ENCODE data around the gene IGF2. TPM values are rescaled to one million over a fixed set of nuclear protein-coding genes. Genes with fewer than 3 reads are reported as not detected.
"Not testable (repeated sequence)": the region's sequence is repeated elsewhere in the genome, so short reads cannot be mapped to it uniquely, and the experiment has no call there.

Gene IGF2, protein sequence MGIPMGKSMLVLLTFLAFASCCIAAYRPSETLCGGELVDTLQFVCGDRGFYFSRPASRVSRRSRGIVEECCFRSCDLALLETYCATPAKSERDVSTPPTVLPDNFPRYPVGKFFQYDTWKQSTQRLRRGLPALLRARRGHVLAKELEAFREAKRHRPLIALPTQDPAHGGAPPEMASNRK
- under 1 TPM; 0.06 to 0.08 TPM for total RNA-seq

- peaks cover 26% of the 10 kb centered on the region for H3K4me1 Mint-ChIP-seq
Measured at GRCh38 chr11:2139123-2139521, at the start of gene IGF2. Gene IGF2, minus strand, starts transcription at chr11:2139389. Its CDS starts 3,866 bp downstream, at chr11:2135523.

DNA sequence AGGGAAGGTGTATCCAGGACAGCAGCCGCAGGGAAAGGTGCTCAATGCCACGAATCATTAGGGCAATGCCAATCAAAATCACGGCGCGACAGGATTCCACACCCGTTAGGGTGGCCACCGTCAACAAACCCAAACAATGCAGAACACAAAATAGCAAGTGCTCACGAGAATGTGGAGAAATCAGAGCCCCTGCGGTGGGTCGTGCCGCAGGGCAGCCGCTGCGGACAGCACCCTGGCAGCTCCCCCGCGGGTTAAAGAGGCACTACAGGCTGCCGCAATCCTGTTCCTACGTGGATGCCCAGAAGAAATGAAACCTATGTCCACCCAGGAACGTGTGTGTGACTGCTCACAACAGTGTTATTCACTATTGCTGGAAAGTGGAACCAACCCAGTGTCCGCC, 49.6 kb upstream of the IGF2 start:
- Mint-ChIP-seq H3K4me3 (no peak overlapping the region), H3K9me3 (no peaks in the 10 kb centered on the region), H3K27me3 (peaks cover 15% of the 10 kb centered on the region), H3K27ac (no peak overlapping the region), H3K36me3 (no peaks in the 10 kb centered on the region), H3K4me1 (no peaks in the 10 kb centered on the region)
- DNase-seq = no peak

More at GRCh38 chr11:2139123-2139521, at the start of gene IGF2:
- no peak for DNase-seq
- H3K9me3 Mint-ChIP-seq = no peaks in the 10 kb centered on the region
- H3K36me3 Mint-ChIP-seq = no peaks in the 10 kb centered on the region
- no peak within 1 kb of the TSS for H3K27ac Mint-ChIP-seq
- peak within 1 kb of the TSS; percentile 63 for H3K4me3 Mint-ChIP-seq
- H3K27me3 Mint-ChIP-seq = peaks cover 74% of the 10 kb centered on the region

DNA sequence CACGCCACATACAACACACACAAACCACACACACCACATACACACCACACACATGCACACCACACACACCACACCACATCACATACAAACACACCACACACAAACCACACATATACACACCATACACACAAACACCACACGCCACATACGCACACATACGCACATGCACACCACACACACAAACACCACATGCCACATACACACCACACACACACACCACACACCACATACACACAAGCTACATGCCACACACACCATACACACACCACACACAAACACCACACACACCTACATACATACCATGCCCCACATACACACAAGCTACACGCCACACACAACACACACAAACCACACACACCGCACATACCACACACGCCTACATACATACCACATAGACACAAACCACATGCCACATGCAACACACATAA, 48.1 kb upstream of the IGF2 start:
- H3K4me3 Mint-ChIP-seq = no peak overlapping the region

GRCh38 chr11:2186669-2187279, 47.6 kb upstream of the IGF2 start:
- peak; percentile 64 for DNase-seq
- no peaks in the 10 kb centered on the region for H3K9me3 Mint-ChIP-seq
- no peaks in the 10 kb centered on the region for H3K36me3 Mint-ChIP-seq
- no peak overlapping the region for H3K27ac Mint-ChIP-seq
- H3K4me3 Mint-ChIP-seq = no peak overlapping the region
- H3K27me3 Mint-ChIP-seq = peaks cover 15% of the 10 kb centered on the region
- no peaks in the 10 kb centered on the region for H3K4me1 Mint-ChIP-seq

More for the DNA sequence above, 48.1 kb upstream of the IGF2 start:
- no peak for DNase-seq
- H3K4me1 Mint-ChIP-seq = no peaks in the 10 kb centered on the region
- H3K9me3 Mint-ChIP-seq = no peaks in the 10 kb centered on the region
- peaks cover 15% of the 10 kb centered on the region for H3K27me3 Mint-ChIP-seq
- no peaks in the 10 kb centered on the region for H3K36me3 Mint-ChIP-seq
- no peak overlapping the region for H3K27ac Mint-ChIP-seq

GRCh38 chr11:2185324-2186085, 46.3 kb upstream of the IGF2 start:
- Mint-ChIP-seq H3K27ac (no peak overlapping the region), H3K9me3 (no peaks in the 10 kb centered on the region), H3K36me3 (no peaks in the 10 kb centered on the region), H3K27me3 (peaks cover 9% of the 10 kb centered on the region), H3K4me1 (no peaks in the 10 kb centered on the region), H3K4me3 (no peak overlapping the region)
- no peak for DNase-seq

DNA sequence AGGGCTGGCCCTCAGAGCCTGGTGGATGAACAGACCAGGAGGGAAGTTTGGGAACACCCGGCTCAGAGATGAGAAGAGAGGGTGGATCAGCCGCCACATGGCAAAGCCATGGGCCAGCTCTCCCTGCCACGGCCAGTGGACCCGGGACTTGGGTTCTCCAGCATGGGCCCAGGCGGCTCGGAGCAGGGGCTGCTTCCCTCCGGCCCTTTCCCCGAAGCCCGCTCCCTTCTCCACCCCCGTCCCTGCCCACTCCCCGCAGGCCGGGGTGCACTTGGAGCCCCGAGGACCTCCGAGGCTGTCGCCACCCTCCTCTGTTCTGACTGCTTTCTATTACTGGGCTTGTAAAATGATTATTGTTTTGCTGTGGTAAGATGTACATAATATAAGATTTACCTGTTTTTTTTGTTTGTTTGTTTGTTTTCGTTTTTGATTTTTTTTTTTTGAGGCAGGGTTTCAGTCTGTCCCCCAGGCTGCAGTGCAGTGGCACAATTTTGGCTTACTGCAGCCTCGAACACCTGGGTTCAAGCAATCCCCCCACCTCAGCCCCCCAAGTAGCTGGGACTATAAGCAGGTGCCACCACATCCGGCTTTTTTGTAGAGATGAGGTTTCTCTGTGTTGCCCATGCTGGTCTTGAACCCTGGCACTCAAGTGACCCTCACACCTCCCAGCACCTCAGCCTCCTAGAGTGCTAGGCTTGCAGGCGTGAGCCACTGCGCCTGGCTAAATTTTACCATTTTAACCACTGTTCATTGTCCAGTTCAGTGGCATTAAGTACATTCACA, 43.7 kb upstream of the IGF2 start:
- DNase-seq = no peak
- no peaks in the 10 kb centered on the region for H3K4me1 Mint-ChIP-seq
- no peak overlapping the region for H3K27ac Mint-ChIP-seq
- H3K4me3 Mint-ChIP-seq = no peak overlapping the region
- H3K36me3 Mint-ChIP-seq = no peaks in the 10 kb centered on the region
- no peaks in the 10 kb centered on the region for H3K9me3 Mint-ChIP-seq
- peaks cover 8% of the 10 kb centered on the region for H3K27me3 Mint-ChIP-seq

- no peaks in the 10 kb centered on the region for H3K36me3 Mint-ChIP-seq
- no peak overlapping the region for H3K4me3 Mint-ChIP-seq
- H3K27ac Mint-ChIP-seq = no peak overlapping the region
- H3K4me1 Mint-ChIP-seq = no peaks in the 10 kb centered on the region
- no peak for DNase-seq
- H3K9me3 Mint-ChIP-seq = no peaks in the 10 kb centered on the region
- H3K27me3 Mint-ChIP-seq = peaks cover 8% of the 10 kb centered on the region
Measured at GRCh38 chr11:2182075-2182474, 42.9 kb upstream of the IGF2 start.

DNA sequence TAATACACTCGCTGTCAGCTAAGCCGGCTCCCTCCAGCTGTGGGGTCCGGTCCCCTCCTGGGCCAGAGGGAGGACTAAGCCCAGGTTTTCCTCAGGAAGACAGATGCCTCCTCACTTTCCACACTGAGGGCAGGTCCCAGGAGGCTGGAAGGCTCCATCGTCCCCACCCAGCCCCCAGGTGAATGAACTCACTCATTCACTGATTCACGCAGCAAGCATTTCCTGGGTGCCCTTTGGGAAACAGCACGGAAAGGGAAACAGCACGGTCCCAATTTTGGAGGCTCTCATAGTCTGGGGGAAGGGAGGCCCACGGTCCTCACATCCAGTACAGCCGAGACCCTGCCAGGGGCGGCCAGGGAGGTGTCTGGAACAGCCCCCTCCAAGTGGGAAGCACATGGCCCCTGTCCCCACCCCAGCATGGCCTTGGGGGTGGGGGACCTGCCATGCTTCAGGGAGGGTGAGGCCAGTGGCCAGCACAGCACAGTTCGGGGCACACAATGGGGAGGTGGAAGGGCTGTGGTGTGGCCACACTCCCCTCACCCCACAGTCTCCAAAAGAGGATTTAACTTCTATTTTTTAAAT, 41.7 kb upstream of the IGF2 start:
- Mint-ChIP-seq H3K4me3 (no peak overlapping the region), H3K9me3 (no peaks in the 10 kb centered on the region), H3K27me3 (peaks cover 8% of the 10 kb centered on the region), H3K27ac (no peak overlapping the region), H3K4me1 (no peaks in the 10 kb centered on the region), H3K36me3 (no peaks in the 10 kb centered on the region)
- DNase-seq = no peak

GRCh38 chr11:2180347-2180746, 41.2 kb upstream of the IGF2 start:
- DNase-seq = no peak
- Mint-ChIP-seq H3K4me1 (no peaks in the 10 kb centered on the region), H3K27ac (no peak overlapping the region), H3K36me3 (no peaks in the 10 kb centered on the region), H3K27me3 (peaks cover 8% of the 10 kb centered on the region), H3K4me3 (no peak overlapping the region), H3K9me3 (no peaks in the 10 kb centered on the region)

- no peak for DNase-seq
- H3K27me3 Mint-ChIP-seq = no peaks in the 10 kb centered on the region
- no peak overlapping the region for H3K4me3 Mint-ChIP-seq
- no peaks in the 10 kb centered on the region for H3K9me3 Mint-ChIP-seq
- H3K4me1 Mint-ChIP-seq = no peaks in the 10 kb centered on the region
- no peak overlapping the region for H3K27ac Mint-ChIP-seq
- H3K36me3 Mint-ChIP-seq = no peaks in the 10 kb centered on the region
Measured at GRCh38 chr11:2179516-2179915, 40.3 kb upstream of the IGF2 start.

DNA sequence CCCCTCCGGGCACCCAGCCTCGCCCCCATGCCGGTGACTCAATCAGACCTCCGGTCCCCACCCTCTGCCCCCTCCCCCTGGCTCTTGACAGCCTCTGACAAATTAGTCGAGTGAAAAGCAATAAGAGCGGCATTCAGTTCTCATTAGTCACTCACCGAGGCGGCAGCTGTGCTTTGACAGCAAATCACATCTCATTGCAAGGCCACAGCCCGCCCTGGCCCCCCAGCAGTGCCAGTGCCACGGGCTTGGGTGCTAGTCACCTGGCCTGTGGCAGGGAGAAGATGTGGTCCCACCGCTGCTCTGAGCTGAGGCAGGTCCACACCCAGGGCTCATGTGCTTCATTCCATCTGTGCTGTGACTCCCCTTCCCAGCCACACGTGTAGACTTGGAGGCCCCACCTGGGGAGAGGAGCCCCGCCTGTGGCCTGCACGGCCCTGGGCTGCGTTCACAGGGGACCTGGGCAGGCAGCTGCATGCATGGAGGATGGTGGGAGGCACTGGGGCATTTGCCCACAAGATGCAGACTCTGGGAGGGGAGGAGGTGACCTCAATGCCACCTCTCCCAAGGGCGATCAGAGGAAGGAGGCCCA, 39.8 kb upstream of the IGF2 start:
- Mint-ChIP-seq H3K27me3 (no peaks in the 10 kb centered on the region), H3K4me3 (no peak overlapping the region), H3K36me3 (no peaks in the 10 kb centered on the region), H3K4me1 (no peaks in the 10 kb centered on the region), H3K9me3 (no peaks in the 10 kb centered on the region), H3K27ac (no peak overlapping the region)
- DNase-seq = no peak

GRCh38 chr11:2178055-2178773, 39.0 kb upstream of the IGF2 start:
- H3K27me3 Mint-ChIP-seq, H3K36me3 Mint-ChIP-seq, H3K9me3 Mint-ChIP-seq, DNase-seq, H3K4me1 Mint-ChIP-seq, H3K4me3 Mint-ChIP-seq, H3K27ac Mint-ChIP-seq: not testable (repeated sequence)

GRCh38 chr11:2177076-2177475, 37.9 kb upstream of the IGF2 start:
- H3K4me3 Mint-ChIP-seq = no peak overlapping the region
- no peak for DNase-seq
- no peaks in the 10 kb centered on the region for H3K9me3 Mint-ChIP-seq
- H3K4me1 Mint-ChIP-seq = no peaks in the 10 kb centered on the region
- no peaks in the 10 kb centered on the region for H3K36me3 Mint-ChIP-seq
- no peaks in the 10 kb centered on the region for H3K27me3 Mint-ChIP-seq
- H3K27ac Mint-ChIP-seq = no peak overlapping the region

DNA sequence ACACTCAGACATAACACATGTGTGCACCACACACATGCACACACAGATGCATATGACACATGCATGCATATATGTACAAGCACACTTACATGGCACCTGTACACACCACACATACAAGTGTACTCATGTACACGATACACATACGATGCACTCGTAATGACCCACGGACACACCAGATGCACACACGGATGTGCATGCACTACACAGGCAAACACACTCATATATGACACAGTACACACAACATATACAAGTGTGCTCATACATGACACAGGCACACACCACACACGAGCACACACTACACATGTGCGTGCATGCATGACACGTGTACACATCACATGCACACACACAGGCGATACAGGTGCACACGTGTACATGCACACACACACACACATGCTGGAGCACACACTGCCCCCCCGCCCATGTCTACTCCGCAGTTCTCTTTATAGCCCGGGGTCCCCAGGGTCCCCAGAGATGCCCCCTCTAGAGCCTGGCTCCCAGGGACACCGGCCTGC, 37.3 kb upstream of the IGF2 start:
- no peaks in the 10 kb centered on the region for H3K4me1 Mint-ChIP-seq
- H3K27ac Mint-ChIP-seq = no peak overlapping the region
- DNase-seq = no peak
- H3K36me3 Mint-ChIP-seq = no peaks in the 10 kb centered on the region
- H3K9me3 Mint-ChIP-seq = no peaks in the 10 kb centered on the region
- no peak overlapping the region for H3K4me3 Mint-ChIP-seq
- no peaks in the 10 kb centered on the region for H3K27me3 Mint-ChIP-seq
